ENCODE measurements around the gene WNT3A.

Gene WNT3A

GRCh38 chr1:228075801-228076271, 69.0 kb downstream of the WNT3A start:
- DNase-seq (ENCODE audit: extremely low read depth, low read depth): no peak
- TF ChIP-seq CTCF (IDR thresholded peaks at IDR 0.05; ENCODE audit: low read depth, low read length): no peak

DNA sequence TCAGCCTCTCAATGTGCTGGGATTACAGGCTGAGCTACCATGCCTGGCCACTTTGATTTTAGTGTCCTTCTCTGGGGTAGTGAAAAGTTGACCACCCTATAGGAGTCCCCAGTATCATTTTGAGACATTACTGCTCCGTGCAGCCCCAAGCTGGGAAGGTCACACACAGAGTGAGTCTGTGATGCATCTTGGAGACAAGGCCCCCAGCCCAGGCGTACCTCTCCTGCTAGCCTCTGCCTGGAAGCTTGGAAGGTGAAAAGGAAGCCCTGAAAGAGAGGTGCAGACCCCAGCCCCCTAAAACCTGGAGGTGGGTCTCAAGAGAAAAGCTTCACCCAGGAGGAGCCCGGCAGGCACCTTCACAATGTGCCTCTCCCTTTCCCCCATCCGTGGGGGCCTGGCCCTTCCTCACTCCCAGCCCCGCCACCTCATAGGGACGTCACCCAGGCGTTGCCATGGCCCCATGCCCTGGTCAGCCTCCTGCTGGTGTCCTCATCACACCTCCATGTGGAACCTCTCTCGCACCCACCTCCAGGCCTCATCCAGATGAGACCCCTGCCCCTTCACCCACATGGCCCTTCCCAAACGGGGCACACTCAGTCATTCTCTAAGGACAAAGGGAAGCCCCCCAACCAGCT, 70.1 kb downstream of the WNT3A start:
- no peak for TF ChIP-seq CTCF (IDR thresholded peaks at IDR 0.05; ENCODE audit: low read depth, low read length)
- DNase-seq (ENCODE audit: extremely low read depth, low read depth): no peak

DNA sequence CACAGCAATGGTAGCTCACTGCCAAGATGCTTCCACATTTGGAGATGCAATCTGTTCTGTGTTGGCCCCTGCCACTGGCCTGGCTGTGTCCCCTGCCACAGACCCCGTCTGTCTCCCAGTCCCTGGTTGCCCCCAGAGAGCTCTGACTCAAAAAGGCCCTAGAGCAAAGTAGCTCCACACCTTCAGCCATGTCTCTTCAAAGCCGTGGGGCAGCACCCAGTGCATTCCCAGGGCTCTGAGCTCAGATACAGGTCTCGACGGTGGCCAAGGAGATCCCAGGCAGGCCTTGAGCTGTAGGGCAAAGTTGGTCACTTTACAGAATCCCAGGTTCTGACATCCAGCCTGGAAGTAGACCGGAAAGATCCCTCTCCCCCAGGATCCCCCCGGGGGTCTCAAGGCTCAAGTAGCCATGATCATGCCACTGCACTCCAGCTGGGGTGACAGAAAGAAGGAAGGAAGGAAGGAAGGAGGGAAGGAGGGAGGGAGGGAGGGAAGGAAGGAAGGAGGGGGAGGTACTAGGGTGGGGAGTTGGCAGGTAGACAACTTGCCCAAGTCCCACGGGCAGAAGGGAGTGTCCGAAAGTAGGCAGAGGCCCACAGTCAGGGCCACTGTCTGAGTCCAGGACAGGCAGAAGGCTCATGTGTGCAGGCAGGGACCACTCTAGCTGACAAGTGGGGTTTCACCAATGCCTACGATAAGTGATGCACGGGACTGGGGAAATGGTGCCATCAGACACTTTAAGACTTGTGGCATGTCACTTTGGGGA, 71.0 kb downstream of the WNT3A start:
- DNase-seq (ENCODE audit: extremely low read depth, low read depth): no peak
- no peak for TF ChIP-seq CTCF (IDR thresholded peaks at IDR 0.05; ENCODE audit: low read depth, low read length)

DNA sequence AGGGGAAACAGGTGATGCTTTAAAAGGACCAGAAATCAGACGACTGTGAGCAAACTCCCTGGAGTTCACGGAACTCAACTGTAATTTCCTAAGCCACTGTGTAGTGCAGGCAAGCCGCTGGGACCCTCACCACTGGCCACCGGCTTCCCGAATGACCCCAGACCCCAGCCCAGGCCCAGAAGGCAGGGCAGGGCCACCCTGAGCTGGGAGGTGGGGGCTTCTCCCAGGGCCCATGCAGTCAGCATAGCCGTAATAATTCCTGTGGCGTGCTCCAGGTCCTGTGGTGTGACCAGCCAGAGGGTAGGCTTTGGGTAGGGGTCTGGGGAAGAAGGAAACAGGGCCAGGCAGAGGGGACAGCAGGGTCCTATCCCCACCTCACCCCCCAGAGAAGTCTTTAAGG, 72.2 kb downstream of the WNT3A start:
- no peak for TF ChIP-seq CTCF (IDR thresholded peaks at IDR 0.05; ENCODE audit: low read depth, low read length)
- no peak for DNase-seq (ENCODE audit: extremely low read depth, low read depth)

DNA sequence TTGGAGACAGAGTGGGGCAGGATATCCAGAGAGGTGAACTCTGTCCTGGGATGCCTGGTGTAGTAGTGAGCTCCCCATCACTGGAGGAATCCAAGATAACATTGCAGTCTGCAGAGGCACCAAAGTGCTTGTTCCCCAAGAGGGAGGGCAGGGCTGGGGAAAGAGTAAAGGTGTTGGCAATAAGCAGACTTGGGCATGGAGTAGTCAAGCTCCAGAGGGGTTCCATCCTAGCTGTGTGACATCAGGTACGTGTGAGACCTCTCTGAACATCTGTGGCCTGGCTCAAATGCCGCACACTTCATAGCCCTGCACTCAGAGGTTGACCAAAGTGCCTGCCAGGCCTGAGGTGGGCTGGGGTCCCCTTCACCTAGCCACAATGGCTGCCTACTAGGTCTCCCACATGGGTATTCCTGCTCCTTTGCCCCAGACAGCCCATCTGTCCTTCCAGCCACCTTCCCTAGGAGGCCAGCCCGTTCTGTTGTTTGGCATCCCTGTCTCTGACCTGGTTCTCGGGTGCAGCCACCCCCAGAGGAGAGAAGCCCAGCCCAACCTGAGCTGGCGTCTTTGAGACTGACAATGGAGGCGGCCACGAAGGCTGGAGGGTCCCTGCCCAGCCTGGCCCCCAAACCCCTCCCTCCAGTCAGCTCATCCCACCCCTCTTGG, 72.9 kb downstream of the WNT3A start:
- no peak for DNase-seq (ENCODE audit: extremely low read depth, low read depth)
- no peak for TF ChIP-seq CTCF (IDR thresholded peaks at IDR 0.05; ENCODE audit: low read depth, low read length)

GRCh38 chr1:228081144-228081543, 74.3 kb downstream of the WNT3A start:
- no peak for DNase-seq (ENCODE audit: extremely low read depth, low read depth)
- no peak for TF ChIP-seq CTCF (IDR thresholded peaks at IDR 0.05; ENCODE audit: low read depth, low read length)
